SJSA1 (cell line): ENCODE data around the gene SLC25A21. TPM values are rescaled to one million over a fixed set of nuclear protein-coding genes. Genes with fewer than 3 reads are reported as not detected.

Experiments
- DNase-seq, 2 experiments: peaks; one replicate each; pipeline ENCODE4 v3.0.0-alpha.2; 2015 to 2020; ENCODE audit warnings: low spot score in 2 of 2, low read depth in 1 of 2
- H3K27ac ChIP-seq: fragments of 250-450 bp; sonication (Bioruptor Pico); 2 replicates; pipeline ENCODE4 v1.5.1; 2020; ENCODE audit warnings: mild to moderate bottlenecking, moderate library complexity
- H3K27me3 ChIP-seq: fragments of 250-450 bp; sonication (Bioruptor Pico); replicated peaks from 2 replicates; pipeline ENCODE4 v1.5.1; 2020; ENCODE audit warnings: mild to moderate bottlenecking, moderate library complexity
- H3K36me3 ChIP-seq: fragments of 250-450 bp; sonication (Bioruptor Pico); 2 replicates; pipeline ENCODE4 v1.5.1; 2020; ENCODE audit warnings: mild to moderate bottlenecking
- H3K4me1 ChIP-seq: fragments of 250-450 bp; sonication (Bioruptor Pico); replicated peaks from 2 replicates; pipeline ENCODE4 v1.6.1; 2021; ENCODE audit warnings: mild to moderate bottlenecking
- H3K4me3 ChIP-seq: fragments of 250-450 bp; sonication (Bioruptor Pico); 2 replicates; pipeline ENCODE4 v1.5.1; 2020; ENCODE audit warnings: mild to moderate bottlenecking
- H3K9me3 ChIP-seq: fragments of 250-450 bp; sonication (Bioruptor Pico); replicated peaks from 2 replicates; pipeline ENCODE4 v1.5.1; 2020; ENCODE audit warnings: mild to moderate bottlenecking
- total RNA-seq: library from RNA; depleted of rRNA; stranded (reverse); fragments of >200 nt; shearing (Covaris generic); gene quantifications from 2 replicates; pipeline ENCODE4 v1.2.3, GENCODE V29; 2014

Gene SLC25A21
- total RNA-seq, 1 experiment from 2014 or later = 2.6 TPM

GRCh38 chr14:36746872-36747271 lies 425.5 kb downstream of the SLC25A21 start:
- Histone ChIP-seq H3K27me3 (no peaks in the 10 kb centered on the region), H3K27ac (no peak overlapping the region), H3K9me3 (no peaks in the 10 kb centered on the region), H3K4me1 (peaks cover 5% of the 10 kb centered on the region; the same call in 1 of the 2 replicates), H3K4me3 (no peak overlapping the region), H3K36me3 (no peaks in the 10 kb centered on the region)
- no peak for DNase-seq

GRCh38 chr14:36741858-36742257 lies 430.5 kb downstream of the SLC25A21 start:
- DNase-seq = no peak
- Histone ChIP-seq H3K4me1 (no peaks in the 10 kb centered on the region), H3K36me3 (no peaks in the 10 kb centered on the region), H3K4me3 (no peak overlapping the region), H3K27me3 (no peaks in the 10 kb centered on the region), H3K27ac (no peak overlapping the region), H3K9me3 (no peaks in the 10 kb centered on the region)

- no peaks in the 10 kb centered on the region for H3K27me3 ChIP-seq
- H3K9me3 ChIP-seq = no peaks in the 10 kb centered on the region
- no peaks in the 10 kb centered on the region for H3K36me3 ChIP-seq
- H3K4me1 ChIP-seq = no peaks in the 10 kb centered on the region
- no peak for DNase-seq
- no peak overlapping the region for H3K27ac ChIP-seq
- H3K4me3 ChIP-seq = no peak overlapping the region
Measured at GRCh38 chr14:36738269-36738668, 434.1 kb downstream of the SLC25A21 start.

GRCh38 chr14:36726128-36726527 lies 446.3 kb downstream of the SLC25A21 start:
- H3K27ac ChIP-seq = no peak overlapping the region
- H3K36me3 ChIP-seq = no peaks in the 10 kb centered on the region
- H3K4me3 ChIP-seq = no peak overlapping the region
- H3K9me3 ChIP-seq = no peaks in the 10 kb centered on the region
- no peaks in the 10 kb centered on the region for H3K27me3 ChIP-seq
- no peaks in the 10 kb centered on the region for H3K4me1 ChIP-seq
- no peak for DNase-seq

- no peak for DNase-seq
- no peaks in the 10 kb centered on the region for H3K9me3 ChIP-seq
- no peaks in the 10 kb centered on the region for H3K36me3 ChIP-seq
- H3K4me3 ChIP-seq = no peak overlapping the region
- no peak overlapping the region for H3K27ac ChIP-seq
- H3K27me3 ChIP-seq = no peaks in the 10 kb centered on the region
- no peaks in the 10 kb centered on the region for H3K4me1 ChIP-seq
Measured at GRCh38 chr14:36724162-36724561, 448.2 kb downstream of the SLC25A21 start.

- H3K36me3 ChIP-seq = no peaks in the 10 kb centered on the region
- no peak for DNase-seq
- H3K4me3 ChIP-seq = no peak overlapping the region
- no peak overlapping the region for H3K27ac ChIP-seq
- no peaks in the 10 kb centered on the region for H3K4me1 ChIP-seq
- H3K9me3 ChIP-seq = no peaks in the 10 kb centered on the region
- no peaks in the 10 kb centered on the region for H3K27me3 ChIP-seq
Measured at GRCh38 chr14:36723530-36723929, 448.9 kb downstream of the SLC25A21 start.

GRCh38 chr14:36721877-36722276 lies 450.5 kb downstream of the SLC25A21 start:
- no peaks in the 10 kb centered on the region for H3K36me3 ChIP-seq
- H3K4me3 ChIP-seq = no peak overlapping the region
- H3K27me3 ChIP-seq = no peaks in the 10 kb centered on the region
- no peaks in the 10 kb centered on the region for H3K9me3 ChIP-seq
- no peaks in the 10 kb centered on the region for H3K4me1 ChIP-seq
- H3K27ac ChIP-seq = no peak overlapping the region
- no peak for DNase-seq

- H3K4me1 ChIP-seq = no peaks in the 10 kb centered on the region
- H3K27me3 ChIP-seq = no peaks in the 10 kb centered on the region
- no peak overlapping the region for H3K4me3 ChIP-seq
- no peaks in the 10 kb centered on the region for H3K9me3 ChIP-seq
- DNase-seq = no peak
- no peak overlapping the region for H3K27ac ChIP-seq
- H3K36me3 ChIP-seq = no peaks in the 10 kb centered on the region
Measured at GRCh38 chr14:36720657-36721056, 451.7 kb downstream of the SLC25A21 start.

- no peaks in the 10 kb centered on the region for H3K9me3 ChIP-seq
- no peaks in the 10 kb centered on the region for H3K36me3 ChIP-seq
- no peak overlapping the region for H3K27ac ChIP-seq
- H3K4me1 ChIP-seq = no peaks in the 10 kb centered on the region
- no peak overlapping the region for H3K4me3 ChIP-seq
- no peak for DNase-seq
- no peaks in the 10 kb centered on the region for H3K27me3 ChIP-seq
Measured at GRCh38 chr14:36719823-36720222, 452.6 kb downstream of the SLC25A21 start.

- no peak overlapping the region for H3K4me3 ChIP-seq
- no peaks in the 10 kb centered on the region for H3K36me3 ChIP-seq
- H3K4me1 ChIP-seq = no peaks in the 10 kb centered on the region
- no peaks in the 10 kb centered on the region for H3K9me3 ChIP-seq
- no peak for DNase-seq
- no peaks in the 10 kb centered on the region for H3K27me3 ChIP-seq
- H3K27ac ChIP-seq = no peak overlapping the region
Measured at GRCh38 chr14:36718216-36718615, 454.2 kb downstream of the SLC25A21 start.

GRCh38 chr14:36717363-36717762 lies 455.0 kb downstream of the SLC25A21 start:
- no peak for DNase-seq
- Histone ChIP-seq H3K9me3 (no peaks in the 10 kb centered on the region), H3K4me1 (no peaks in the 10 kb centered on the region)

GRCh38 chr14:36716614-36717184 lies 455.7 kb downstream of the SLC25A21 start:
- Histone ChIP-seq H3K4me3 (no peak overlapping the region), H3K9me3 (no peaks in the 10 kb centered on the region), H3K36me3 (no peaks in the 10 kb centered on the region), H3K27ac (no peak overlapping the region), H3K27me3 (0 out of 2 replicates have a peak, but pooled peaks cover 4% of the 10 kb centered on the region), H3K4me1 (no peaks in the 10 kb centered on the region)
- DNase-seq = no peak

More at GRCh38 chr14:36717363-36717762, 455.0 kb downstream of the SLC25A21 start:
- Histone ChIP-seq H3K27me3 (0 out of 2 replicates have a peak, but pooled peaks cover 4% of the 10 kb centered on the region), H3K36me3 (no peaks in the 10 kb centered on the region), H3K4me3 (no peak overlapping the region), H3K27ac (no peak overlapping the region)

- no peak overlapping the region for H3K27ac ChIP-seq
- no peaks in the 10 kb centered on the region for H3K9me3 ChIP-seq
- no peaks in the 10 kb centered on the region for H3K36me3 ChIP-seq
- 0 out of 2 replicates have a peak, but pooled peaks cover 4% of the 10 kb centered on the region for H3K27me3 ChIP-seq
- no peak for DNase-seq
- no peaks in the 10 kb centered on the region for H3K4me1 ChIP-seq
- H3K4me3 ChIP-seq = no peak overlapping the region
Measured at GRCh38 chr14:36713960-36714703, 458.3 kb downstream of the SLC25A21 start.

GRCh38 chr14:36707570-36707969 lies 464.8 kb downstream of the SLC25A21 start:
- DNase-seq = no peak
- Histone ChIP-seq H3K9me3 (no peaks in the 10 kb centered on the region), H3K4me3 (no peak overlapping the region), H3K36me3 (no peaks in the 10 kb centered on the region), H3K27ac (no peak overlapping the region), H3K27me3 (0 out of 2 replicates have a peak, but pooled peaks cover 2% of the 10 kb centered on the region), H3K4me1 (no peaks in the 10 kb centered on the region; the same call in 1 of the 2 replicates)
